ENCODE results near the gene AKIP1. TPM values are rescaled to one million over a fixed set of nuclear protein-coding genes. Genes with fewer than 3 reads are reported as not detected.

Gene AKIP1
- total RNA-seq, 1 donor from 2014 or later: 53.7 TPM

DNA sequence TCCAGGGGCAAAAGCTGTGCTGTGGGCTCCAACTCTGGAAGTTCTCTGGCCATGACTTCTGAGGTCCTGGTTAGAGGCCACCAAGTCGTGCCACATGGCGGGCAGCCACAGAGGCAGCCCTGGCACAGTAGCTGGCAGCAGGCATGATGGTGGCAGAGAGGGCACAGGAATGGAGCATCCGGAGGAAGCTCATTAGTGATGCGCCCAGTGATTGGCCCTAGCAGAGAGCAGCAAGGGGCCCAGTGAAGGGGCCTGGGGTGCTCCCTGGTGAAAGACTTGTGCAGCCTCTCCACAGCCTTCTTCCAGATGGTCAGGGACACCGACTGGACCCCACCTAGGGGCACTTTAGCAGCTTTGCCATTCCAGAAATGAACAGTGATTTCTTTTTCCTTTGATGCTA is 14.7 kb downstream of the AKIP1 start:
- Histone ChIP-seq H3K9me3 (ENCODE audit: low read depth) (no peaks in the 10 kb centered on the region), H3K4me3 (no peak overlapping the region), H2AFZ (replicated peaks) (no peak overlapping the region), H3K27ac (no peak overlapping the region), H3K79me2 (ENCODE audit: low read depth) (no peaks in the 10 kb centered on the region), H3K4me2 (no peak overlapping the region), H3K9ac (no peak overlapping the region), H4K20me1 (ENCODE audit: low read depth) (no peaks in the 10 kb centered on the region), H3K27me3 (no peaks in the 10 kb centered on the region), H3K36me3 (no peaks in the 10 kb centered on the region), H3K4me1 (no peaks in the 10 kb centered on the region), H3F3A (ENCODE audit: low read depth) (no peaks in the 10 kb centered on the region)
- no peaks in the 10 kb centered on the region for H3K4me1 Mint-ChIP-seq
- DNase-seq (ENCODE audit: low spot score): no peak
- H3K27ac Mint-ChIP-seq: no peak overlapping the region
- no peaks in the 10 kb centered on the region for H3K9me3 Mint-ChIP-seq
- H3K36me3 Mint-ChIP-seq: peaks cover 19% of the 10 kb centered on the region
- H3K27me3 Mint-ChIP-seq (ENCODE audit: insufficient read depth, low read depth): peaks cover 3% of the 10 kb centered on the region
- TF ChIP-seq, protein P1, sequence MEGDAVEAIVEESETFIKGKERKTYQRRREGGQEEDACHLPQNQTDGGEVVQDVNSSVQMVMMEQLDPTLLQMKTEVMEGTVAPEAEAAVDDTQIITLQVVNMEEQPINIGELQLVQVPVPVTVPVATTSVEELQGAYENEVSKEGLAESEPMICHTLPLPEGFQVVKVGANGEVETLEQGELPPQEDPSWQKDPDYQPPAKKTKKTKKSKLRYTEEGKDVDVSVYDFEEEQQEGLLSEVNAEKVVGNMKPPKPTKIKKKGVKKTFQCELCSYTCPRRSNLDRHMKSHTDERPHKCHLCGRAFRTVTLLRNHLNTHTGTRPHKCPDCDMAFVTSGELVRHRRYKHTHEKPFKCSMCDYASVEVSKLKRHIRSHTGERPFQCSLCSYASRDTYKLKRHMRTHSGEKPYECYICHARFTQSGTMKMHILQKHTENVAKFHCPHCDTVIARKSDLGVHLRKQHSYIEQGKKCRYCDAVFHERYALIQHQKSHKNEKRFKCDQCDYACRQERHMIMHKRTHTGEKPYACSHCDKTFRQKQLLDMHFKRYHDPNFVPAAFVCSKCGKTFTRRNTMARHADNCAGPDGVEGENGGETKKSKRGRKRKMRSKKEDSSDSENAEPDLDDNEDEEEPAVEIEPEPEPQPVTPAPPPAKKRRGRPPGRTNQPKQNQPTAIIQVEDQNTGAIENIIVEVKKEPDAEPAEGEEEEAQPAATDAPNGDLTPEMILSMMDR (IDR thresholded peaks at IDR 0.05): no peak
- TF ChIP-seq EZH2 (IDR thresholded peaks at IDR 0.05) (no peak), EZH2phosphoT487 (IDR thresholded peaks at IDR 0.05) (no peak)
- H3K4me3 Mint-ChIP-seq: no peak overlapping the region

DNA sequence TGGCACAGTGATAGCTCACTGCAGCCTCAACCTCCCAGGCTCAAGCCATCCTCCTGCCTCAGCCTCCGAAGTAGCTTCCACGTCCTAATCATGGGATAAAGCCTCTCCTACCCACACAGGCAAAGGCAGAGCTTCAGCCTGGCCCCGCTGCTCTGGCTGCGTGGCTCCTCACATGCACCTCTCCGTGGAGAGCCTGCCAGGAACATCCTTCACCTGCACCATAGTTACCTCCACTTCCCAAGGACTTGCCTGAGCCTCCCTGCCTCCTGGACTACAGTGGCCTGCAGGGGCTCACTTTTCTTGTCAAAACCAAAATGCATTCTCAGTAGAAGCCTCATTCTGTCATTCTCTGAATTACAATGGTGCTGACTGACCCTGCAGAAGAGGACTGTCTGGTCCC is 15.2 kb downstream of the AKIP1 start:
- DNase-seq (ENCODE audit: low spot score): no peak
- Histone ChIP-seq H3K4me1 (no peaks in the 10 kb centered on the region), H3K4me3 (no peak overlapping the region), H3K36me3 (no peaks in the 10 kb centered on the region), H3F3A (ENCODE audit: low read depth) (no peaks in the 10 kb centered on the region), H3K4me2 (no peak overlapping the region), H4K20me1 (ENCODE audit: low read depth) (no peaks in the 10 kb centered on the region), H3K79me2 (ENCODE audit: low read depth) (no peaks in the 10 kb centered on the region), H3K27me3 (no peaks in the 10 kb centered on the region), H3K27ac (no peak overlapping the region), H2AFZ (replicated peaks) (no peak overlapping the region), H3K9me3 (ENCODE audit: low read depth) (no peaks in the 10 kb centered on the region), H3K9ac (no peak overlapping the region)
- Mint-ChIP-seq H3K36me3 (peaks cover 19% of the 10 kb centered on the region), H3K27me3 (ENCODE audit: insufficient read depth, low read depth) (peaks cover 2% of the 10 kb centered on the region), H3K4me1 (no peaks in the 10 kb centered on the region), H3K4me3 (no peak overlapping the region), H3K9me3 (no peaks in the 10 kb centered on the region), H3K27ac (no peak overlapping the region)
- TF ChIP-seq, protein P1 (IDR thresholded peaks at IDR 0.05): no peak
- TF ChIP-seq EZH2phosphoT487 (IDR thresholded peaks at IDR 0.05) (no peak), EZH2 (IDR thresholded peaks at IDR 0.05) (no peak)

DNA sequence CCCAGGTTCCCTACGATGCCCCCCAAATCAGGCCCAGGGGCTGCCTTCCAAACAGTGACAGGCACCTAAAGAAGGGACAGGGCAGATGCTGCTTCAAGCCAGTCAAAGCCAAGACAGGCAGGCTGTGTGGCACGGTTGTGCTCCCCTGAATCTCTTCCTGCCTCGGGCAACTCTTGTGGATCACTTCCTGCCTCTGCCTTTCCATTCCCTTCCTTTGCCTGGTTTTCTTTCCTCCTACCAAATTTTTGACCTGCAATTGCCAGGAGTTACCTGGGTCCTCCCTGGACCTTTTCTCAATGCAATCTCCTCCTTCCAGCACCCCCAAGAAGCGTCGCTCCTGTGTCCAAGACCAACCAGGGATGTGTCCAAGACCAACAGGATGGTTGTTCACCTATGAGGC is 16.2 kb downstream of the AKIP1 start:
- TF ChIP-seq, protein P1 (IDR thresholded peaks at IDR 0.05): no peak
- TF ChIP-seq EZH2phosphoT487 (IDR thresholded peaks at IDR 0.05) (no peak), EZH2 (IDR thresholded peaks at IDR 0.05) (no peak)
- no peaks in the 10 kb centered on the region for H3F3A ChIP-seq (ENCODE audit: low read depth)
- H3K36me3 ChIP-seq: no peaks in the 10 kb centered on the region

More for the DNA sequence above, 16.2 kb downstream of the AKIP1 start:
- no peak for DNase-seq (ENCODE audit: low spot score)
- peaks cover 12% of the 10 kb centered on the region for H3K36me3 Mint-ChIP-seq
- H2AFZ ChIP-seq (replicated peaks): no peak overlapping the region
- H3K4me3 ChIP-seq: no peak overlapping the region
- H3K27ac ChIP-seq: no peak overlapping the region
- no peaks in the 10 kb centered on the region for H4K20me1 ChIP-seq (ENCODE audit: low read depth)
- no peaks in the 10 kb centered on the region for H3K4me1 ChIP-seq
- H3K4me3 Mint-ChIP-seq: no peak overlapping the region
- no peaks in the 10 kb centered on the region for H3K79me2 ChIP-seq (ENCODE audit: low read depth)
- H3K9ac ChIP-seq: no peak overlapping the region
- no peak overlapping the region for H3K4me2 ChIP-seq
- H3K27ac Mint-ChIP-seq: no peak overlapping the region
- H3K9me3 ChIP-seq (ENCODE audit: low read depth): no peaks in the 10 kb centered on the region
- H3K4me1 Mint-ChIP-seq: peaks cover 2% of the 10 kb centered on the region
- no peaks in the 10 kb centered on the region for H3K27me3 ChIP-seq
- no peaks in the 10 kb centered on the region for H3K9me3 Mint-ChIP-seq
- no peaks in the 10 kb centered on the region for H3K27me3 Mint-ChIP-seq (ENCODE audit: insufficient read depth, low read depth)
